HEK293 (cell line): ENCODE results near the gene SPRR2B.

Source experiments
- CTCF ChIA-PET: fragments of 350-600 bp; formaldehyde crosslinking; extraction: SDS; loops from one replicate; lab custom pipeline; 2021; ENCODE audit warnings: antibody characterized with exemption; lab: Yijun Ruan, JAX
- POLR2A ChIA-PET: fragments of 300-600 bp; formaldehyde crosslinking; extraction: SDS; loops from one replicate; lab custom pipeline; 2020; ENCODE audit warnings: antibody characterized with exemption, inconsistent platforms; lab: Yijun Ruan, JAX
- H3K27ac ChIP-seq: fragments of 200-500 bp; sonication (Bioruptor generic); 2 replicates; pipeline ENCODE4 v1.5.1; 2014; ENCODE audit warnings: low read depth, low read length, control low read depth, inconsistent platforms; ENCODE audit errors: extremely low read depth
- H3K36me3 ChIP-seq, 2 experiments: fragments of 200-500 bp in 1 of 2; sonication (Bioruptor generic) in 1 of 2; 1 replicate in 1 of 2; 2 replicates in 1 of 2; pipeline ENCODE4 v1.5.1; 2014 to 2017; ENCODE audit warnings: inconsistent platforms in 2 of 2, low read length in 2 of 2; ENCODE audit not compliant: control insufficient read depth in 2 of 2, insufficient read depth in 1 of 2
- H3K4me1 ChIP-seq: fragments of 200-500 bp; sonication (Bioruptor generic); 2 replicates; pipeline ENCODE4 v1.5.1; 2014; ENCODE audit warnings: mild to moderate bottlenecking, low read length, inconsistent platforms; ENCODE audit not compliant: control insufficient read depth, insufficient read depth
- H3K4me3 ChIP-seq: 2 replicates; pipeline ENCODE4 v1.5.1; 2011; ENCODE audit warnings: low read depth, mild to moderate bottlenecking, control low read depth, low read length, moderate library complexity
- H3K9me3 ChIP-seq: fragments of 200-500 bp; sonication (Bioruptor generic); 2 replicates; pipeline ENCODE4 v1.5.1; 2014; ENCODE audit warnings: low read depth, low read length, inconsistent platforms; ENCODE audit not compliant: control insufficient read depth, insufficient read depth
- FEZF1 ChIP-seq: fragments of 450-650 bp; formaldehyde crosslinking; IDR thresholded peaks from 2 replicates; pipeline ENCODE4 v1.5.1; 2016; ENCODE audit warnings: missing biosample characterization, missing genetic modification characterization
- GLIS1 ChIP-seq: fragments of 450-650 bp; formaldehyde crosslinking; IDR thresholded peaks from 2 replicates; pipeline ENCODE4 v1.5.1; 2016; ENCODE audit warnings: missing biosample characterization, missing genetic modification characterization
- HOXC10 ChIP-seq: sonication (generic); formaldehyde crosslinking; IDR thresholded peaks from 2 replicates; pipeline ENCODE4 v1.8.1; 2023; ENCODE audit warnings: mild to moderate bottlenecking, missing genetic modification reagents
- KLF7 ChIP-seq: fragments of 450-650 bp; formaldehyde crosslinking; IDR thresholded peaks from 2 replicates; pipeline ENCODE4 v1.5.1; 2016; ENCODE audit warnings: missing biosample characterization, missing genetic modification characterization, borderline replicate concordance
- ZBTB21 ChIP-seq: fragments of 450-650 bp; formaldehyde crosslinking; IDR thresholded peaks from 2 replicates; pipeline ENCODE4 v1.5.1; 2017; ENCODE audit warnings: missing biosample characterization, missing genetic modification characterization
- ZBTB48 ChIP-seq: fragments of 450-650 bp; formaldehyde crosslinking; IDR thresholded peaks from 2 replicates; pipeline ENCODE4 v1.5.1; 2016; ENCODE audit warnings: missing biosample characterization, missing genetic modification characterization
- ZFHX2 ChIP-seq: fragments of 450-650 bp; formaldehyde crosslinking; conservative IDR thresholded peaks from 2 replicates; pipeline ENCODE4 v1.5.1; 2016; ENCODE audit warnings: missing biosample characterization, missing genetic modification characterization
- ZNF10 ChIP-seq: fragments of 450-650 bp; formaldehyde crosslinking; IDR thresholded peaks from 2 replicates; pipeline ENCODE4 v1.5.1; 2017; ENCODE audit warnings: missing biosample characterization, missing genetic modification characterization
- ZNF114 ChIP-seq: fragments of 450-650 bp; formaldehyde crosslinking; IDR thresholded peaks from 2 replicates; pipeline ENCODE4 v1.5.0; 2017; ENCODE audit warnings: missing biosample characterization, missing genetic modification characterization
- ZNF157 ChIP-seq: fragments of 450-650 bp; formaldehyde crosslinking; IDR thresholded peaks from 2 replicates; pipeline ENCODE4 v1.5.1; 2016; ENCODE audit warnings: missing biosample characterization, missing genetic modification characterization
- ZNF19 ChIP-seq: fragments of 450-650 bp; formaldehyde crosslinking; IDR thresholded peaks from 2 replicates; pipeline ENCODE4; 2016; ENCODE audit warnings: missing biosample characterization, missing genetic modification characterization, low read depth
- ZNF350 ChIP-seq: fragments of 450-650 bp; formaldehyde crosslinking; IDR thresholded peaks from 2 replicates; pipeline ENCODE4 v1.5.0; 2017; ENCODE audit warnings: missing biosample characterization, mild to moderate bottlenecking, missing genetic modification characterization
- ZNF473 ChIP-seq: fragments of 450-650 bp; formaldehyde crosslinking; IDR thresholded peaks from 2 replicates; pipeline ENCODE4 v1.5.1; 2017; ENCODE audit warnings: missing biosample characterization, missing genetic modification characterization
- ZNF530 ChIP-seq: fragments of 450-650 bp; formaldehyde crosslinking; IDR thresholded peaks from 2 replicates; pipeline ENCODE4 v1.5.1; 2016; ENCODE audit warnings: low read depth, missing biosample characterization, missing genetic modification characterization
- ZNF555 ChIP-seq: fragments of 450-650 bp; formaldehyde crosslinking; conservative IDR thresholded peaks from 2 replicates; pipeline ENCODE4 v1.5.1; 2017; ENCODE audit warnings: missing biosample characterization, mild to moderate bottlenecking, missing genetic modification characterization, inconsistent platforms
- ZNF621 ChIP-seq: fragments of 450-650 bp; formaldehyde crosslinking; IDR thresholded peaks from 2 replicates; pipeline ENCODE4 v1.5.1; 2017; ENCODE audit warnings: missing biosample characterization, missing genetic modification characterization
- ZNF660 ChIP-seq: fragments of 450-650 bp; IDR thresholded peaks from 2 replicates; pipeline ENCODE4 v1.5.1; 2018; ENCODE audit warnings: missing biosample characterization, mild to moderate bottlenecking, missing genetic modification characterization
- ZNF701 ChIP-seq: fragments of 450-650 bp; formaldehyde crosslinking; IDR thresholded peaks from 2 replicates; pipeline ENCODE4 v1.5.1; 2016; ENCODE audit warnings: missing biosample characterization, missing genetic modification characterization
- ZNF768 ChIP-seq: fragments of 450-650 bp; formaldehyde crosslinking; IDR thresholded peaks from 2 replicates; pipeline ENCODE4 v1.5.1; 2018; ENCODE audit warnings: missing biosample characterization, mild to moderate bottlenecking, missing genetic modification characterization
- ZNF791 ChIP-seq: fragments of 450-650 bp; formaldehyde crosslinking; IDR thresholded peaks from 2 replicates; pipeline ENCODE4 v1.5.1; 2016; ENCODE audit warnings: missing biosample characterization, missing genetic modification characterization
- TF ChIP-seq, protein P1 (sequence below): fragments of 450-650 bp; formaldehyde crosslinking; IDR thresholded peaks from 2 replicates; pipeline ENCODE4 v1.5.1; 2016; ENCODE audit warnings: missing biosample characterization, missing genetic modification characterization
- TF ChIP-seq, protein P2 (sequence below): fragments of 450-650 bp; formaldehyde crosslinking; IDR thresholded peaks from 2 replicates; pipeline ENCODE4 v1.5.1; 2016; ENCODE audit warnings: missing biosample characterization, missing genetic modification characterization
- TF ChIP-seq, protein P3 (sequence below): fragments of 450-650 bp; formaldehyde crosslinking; conservative IDR thresholded peaks from 2 replicates; pipeline ENCODE4 v1.5.1; 2016; ENCODE audit warnings: low read depth, missing biosample characterization, missing genetic modification characterization
- TF ChIP-seq, protein P4 (sequence below): fragments of 450-650 bp; formaldehyde crosslinking; IDR thresholded peaks from 2 replicates; pipeline ENCODE4 v1.5.1; 2016; ENCODE audit warnings: missing biosample characterization, missing genetic modification characterization
- TF ChIP-seq, protein P5 (sequence below): fragments of 450-650 bp; formaldehyde crosslinking; IDR thresholded peaks from 2 replicates; pipeline ENCODE4 v1.5.1; 2016; ENCODE audit warnings: missing biosample characterization, missing genetic modification characterization
- TF ChIP-seq, protein P6 (sequence below): sonication (generic); formaldehyde crosslinking; IDR thresholded peaks from 2 replicates; pipeline ENCODE4 v1.8.1; 2022; ENCODE audit warnings: mild to moderate bottlenecking, moderate library complexity, missing genetic modification reagents
- TF ChIP-seq, protein P7 (sequence below): fragments of 450-650 bp; formaldehyde crosslinking; IDR thresholded peaks from 2 replicates; pipeline ENCODE4 v1.5.1; 2016; ENCODE audit warnings: missing biosample characterization, missing genetic modification characterization

SPRR2B gene

DNA sequence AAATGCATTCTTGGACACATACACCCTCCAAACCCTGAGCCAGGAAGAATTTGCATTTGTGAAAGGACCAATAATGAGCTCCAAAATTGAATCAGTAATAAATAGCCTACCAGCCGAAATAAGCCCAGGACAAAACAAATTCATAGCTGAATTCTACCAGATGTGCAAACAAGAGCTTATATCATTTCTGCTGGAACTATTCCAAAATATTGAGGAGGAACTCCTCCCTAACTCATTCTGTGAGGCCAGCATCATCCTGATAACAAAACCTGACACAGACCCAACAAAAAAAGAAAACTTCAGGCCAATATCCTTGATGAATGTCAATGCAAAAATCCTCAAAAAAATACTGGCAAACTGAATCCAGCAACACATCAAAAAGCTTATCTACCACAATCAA, 16.2 kb upstream of the SPRR2B start:
- POLR2A ChIA-PET: no interaction called here
- TF ChIP-seq ZNF473: no peak
- no peak for TF ChIP-seq ZBTB48
- TF ChIP-seq ZNF768 (tag by site-specific recombination): no peak
- no peak for TF ChIP-seq ZNF621 (tag by site-specific recombination)
- no peak for TF ChIP-seq KLF7 (tag by site-specific recombination)
- TF ChIP-seq, protein P1, sequence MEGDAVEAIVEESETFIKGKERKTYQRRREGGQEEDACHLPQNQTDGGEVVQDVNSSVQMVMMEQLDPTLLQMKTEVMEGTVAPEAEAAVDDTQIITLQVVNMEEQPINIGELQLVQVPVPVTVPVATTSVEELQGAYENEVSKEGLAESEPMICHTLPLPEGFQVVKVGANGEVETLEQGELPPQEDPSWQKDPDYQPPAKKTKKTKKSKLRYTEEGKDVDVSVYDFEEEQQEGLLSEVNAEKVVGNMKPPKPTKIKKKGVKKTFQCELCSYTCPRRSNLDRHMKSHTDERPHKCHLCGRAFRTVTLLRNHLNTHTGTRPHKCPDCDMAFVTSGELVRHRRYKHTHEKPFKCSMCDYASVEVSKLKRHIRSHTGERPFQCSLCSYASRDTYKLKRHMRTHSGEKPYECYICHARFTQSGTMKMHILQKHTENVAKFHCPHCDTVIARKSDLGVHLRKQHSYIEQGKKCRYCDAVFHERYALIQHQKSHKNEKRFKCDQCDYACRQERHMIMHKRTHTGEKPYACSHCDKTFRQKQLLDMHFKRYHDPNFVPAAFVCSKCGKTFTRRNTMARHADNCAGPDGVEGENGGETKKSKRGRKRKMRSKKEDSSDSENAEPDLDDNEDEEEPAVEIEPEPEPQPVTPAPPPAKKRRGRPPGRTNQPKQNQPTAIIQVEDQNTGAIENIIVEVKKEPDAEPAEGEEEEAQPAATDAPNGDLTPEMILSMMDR: no peak
- TF ChIP-seq ZNF660 (tag by site-specific recombination): no peak
- TF ChIP-seq ZNF555 (tag by site-specific recombination): no peak
- no peak for TF ChIP-seq ZNF114 (tag by site-specific recombination)
- TF ChIP-seq ZNF701: no peak
- TF ChIP-seq GLIS1 (tag by site-specific recombination): no peak
- TF ChIP-seq ZNF530 (tag by site-specific recombination): no peak
- TF ChIP-seq, protein P2, sequence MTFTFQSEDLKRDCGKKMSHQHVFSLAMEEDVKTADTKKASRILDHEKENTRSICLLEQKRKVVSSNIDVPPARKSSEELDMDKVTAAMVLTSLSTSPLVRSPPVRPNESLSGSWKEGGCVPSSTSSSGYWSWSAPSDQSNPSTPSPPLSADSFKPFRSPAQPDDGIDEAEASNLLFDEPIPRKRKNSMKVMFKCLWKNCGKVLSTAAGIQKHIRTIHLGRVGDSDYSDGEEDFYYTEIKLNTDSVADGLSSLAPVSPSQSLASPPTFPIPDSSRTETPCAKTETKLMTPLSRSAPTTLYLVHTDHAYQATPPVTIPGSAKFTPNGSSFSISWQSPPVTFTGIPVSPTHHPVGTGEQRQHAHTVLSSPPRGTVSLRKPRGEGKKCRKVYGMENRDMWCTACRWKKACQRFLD: no peak
- no peak for TF ChIP-seq ZNF157 (tag by site-specific recombination)
- no peak for TF ChIP-seq ZNF19 (tag by site-specific recombination)
- TF ChIP-seq ZNF791 (tag by site-specific recombination): no peak
- TF ChIP-seq, protein P3, sequence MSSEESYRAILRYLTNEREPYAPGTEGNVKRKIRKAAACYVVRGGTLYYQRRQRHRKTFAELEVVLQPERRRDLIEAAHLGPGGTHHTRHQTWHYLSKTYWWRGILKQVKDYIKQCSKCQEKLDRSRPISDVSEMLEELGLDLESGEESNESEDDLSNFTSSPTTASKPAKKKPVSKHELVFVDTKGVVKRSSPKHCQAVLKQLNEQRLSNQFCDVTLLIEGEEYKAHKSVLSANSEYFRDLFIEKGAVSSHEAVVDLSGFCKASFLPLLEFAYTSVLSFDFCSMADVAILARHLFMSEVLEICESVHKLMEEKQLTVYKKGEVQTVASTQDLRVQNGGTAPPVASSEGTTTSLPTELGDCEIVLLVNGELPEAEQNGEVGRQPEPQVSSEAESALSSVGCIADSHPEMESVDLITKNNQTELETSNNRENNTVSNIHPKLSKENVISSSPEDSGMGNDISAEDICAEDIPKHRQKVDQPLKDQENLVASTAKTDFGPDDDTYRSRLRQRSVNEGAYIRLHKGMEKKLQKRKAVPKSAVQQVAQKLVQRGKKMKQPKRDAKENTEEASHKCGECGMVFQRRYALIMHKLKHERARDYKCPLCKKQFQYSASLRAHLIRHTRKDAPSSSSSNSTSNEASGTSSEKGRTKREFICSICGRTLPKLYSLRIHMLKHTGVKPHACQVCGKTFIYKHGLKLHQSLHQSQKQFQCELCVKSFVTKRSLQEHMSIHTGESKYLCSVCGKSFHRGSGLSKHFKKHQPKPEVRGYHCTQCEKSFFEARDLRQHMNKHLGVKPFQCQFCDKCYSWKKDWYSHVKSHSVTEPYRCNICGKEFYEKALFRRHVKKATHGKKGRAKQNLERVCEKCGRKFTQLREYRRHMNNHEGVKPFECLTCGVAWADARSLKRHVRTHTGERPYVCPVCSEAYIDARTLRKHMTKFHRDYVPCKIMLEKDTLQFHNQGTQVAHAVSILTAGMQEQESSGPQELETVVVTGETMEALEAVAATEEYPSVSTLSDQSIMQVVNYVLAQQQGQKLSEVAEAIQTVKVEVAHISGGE (tag by site-specific recombination): no peak
- TF ChIP-seq, protein P4, sequence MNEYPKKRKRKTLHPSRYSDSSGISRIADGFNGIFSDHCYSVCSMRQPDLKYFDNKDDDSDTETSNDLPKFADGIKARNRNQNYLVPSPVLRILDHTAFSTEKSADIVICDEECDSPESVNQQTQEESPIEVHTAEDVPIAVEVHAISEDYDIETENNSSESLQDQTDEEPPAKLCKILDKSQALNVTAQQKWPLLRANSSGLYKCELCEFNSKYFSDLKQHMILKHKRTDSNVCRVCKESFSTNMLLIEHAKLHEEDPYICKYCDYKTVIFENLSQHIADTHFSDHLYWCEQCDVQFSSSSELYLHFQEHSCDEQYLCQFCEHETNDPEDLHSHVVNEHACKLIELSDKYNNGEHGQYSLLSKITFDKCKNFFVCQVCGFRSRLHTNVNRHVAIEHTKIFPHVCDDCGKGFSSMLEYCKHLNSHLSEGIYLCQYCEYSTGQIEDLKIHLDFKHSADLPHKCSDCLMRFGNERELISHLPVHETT (tag by site-specific recombination): no peak
- TF ChIP-seq FEZF1 (tag by site-specific recombination): no peak
- TF ChIP-seq ZFHX2: no peak
- no peak overlapping the region for H3K4me3 ChIP-seq
- H3K36me3 ChIP-seq: no peaks in the 10 kb centered on the region
- H3K4me1 ChIP-seq: no peaks in the 10 kb centered on the region
- H3K9me3 ChIP-seq: no peaks in the 10 kb centered on the region
- no peak overlapping the region for H3K27ac ChIP-seq
- CTCF ChIA-PET: no interaction called here

DNA sequence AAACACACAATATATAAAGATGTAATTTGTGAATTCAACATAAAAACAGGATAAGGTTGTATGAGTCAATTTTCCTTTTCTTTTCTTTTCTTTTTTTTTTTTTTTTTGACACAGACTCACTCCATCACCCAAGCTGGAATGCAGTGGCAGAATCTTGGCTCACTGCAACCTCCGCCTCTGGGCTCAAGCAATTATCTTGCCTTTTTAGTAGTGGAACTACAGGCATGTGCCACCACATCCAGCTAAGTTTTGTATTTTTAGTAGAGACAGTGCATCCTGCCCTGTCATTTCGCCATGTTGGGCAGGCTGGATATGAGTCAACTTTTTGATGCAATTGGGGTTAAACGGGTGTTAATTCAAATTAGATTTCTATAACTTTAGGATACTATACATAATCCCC, 10.3 kb upstream of the SPRR2B start:
- Histone ChIP-seq H3K9me3 (no peaks in the 10 kb centered on the region; the same call in 1 of the 2 replicates), H3K36me3 (no peaks in the 10 kb centered on the region), H3K27ac (no peak overlapping the region), H3K4me3 (no peak overlapping the region), H3K4me1 (no peaks in the 10 kb centered on the region)
- ChIA-PET POLR2A (no interaction called here), CTCF (interaction anchor here (1.2 kb wide), 1 partner anchor 26 kb away, joined by 3 read pairs; no protein-coding TSS in a partner anchor)
- TF ChIP-seq, protein P5, sequence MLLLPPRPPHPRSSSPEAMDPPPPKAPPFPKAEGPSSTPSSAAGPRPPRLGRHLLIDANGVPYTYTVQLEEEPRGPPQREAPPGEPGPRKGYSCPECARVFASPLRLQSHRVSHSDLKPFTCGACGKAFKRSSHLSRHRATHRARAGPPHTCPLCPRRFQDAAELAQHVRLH (tag by site-specific recombination): no peak
- TF ChIP-seq ZNF350 (tag by site-specific recombination) (no peak), ZNF768 (tag by site-specific recombination) (no peak), ZBTB21 (tag by site-specific recombination) (no peak), HOXC10 (CRISPR knock-in tag) (no peak), ZFHX2 (no peak), ZNF10 (tag by site-specific recombination) (no peak)
- TF ChIP-seq, protein P6, sequence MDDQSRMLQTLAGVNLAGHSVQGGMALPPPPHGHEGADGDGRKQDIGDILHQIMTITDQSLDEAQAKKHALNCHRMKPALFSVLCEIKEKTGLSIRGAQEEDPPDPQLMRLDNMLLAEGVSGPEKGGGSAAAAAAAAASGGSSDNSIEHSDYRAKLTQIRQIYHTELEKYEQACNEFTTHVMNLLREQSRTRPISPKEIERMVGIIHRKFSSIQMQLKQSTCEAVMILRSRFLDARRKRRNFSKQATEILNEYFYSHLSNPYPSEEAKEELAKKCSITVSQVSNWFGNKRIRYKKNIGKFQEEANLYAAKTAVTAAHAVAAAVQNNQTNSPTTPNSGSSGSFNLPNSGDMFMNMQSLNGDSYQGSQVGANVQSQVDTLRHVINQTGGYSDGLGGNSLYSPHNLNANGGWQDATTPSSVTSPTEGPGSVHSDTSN: no peak
- TF ChIP-seq, protein P7, sequence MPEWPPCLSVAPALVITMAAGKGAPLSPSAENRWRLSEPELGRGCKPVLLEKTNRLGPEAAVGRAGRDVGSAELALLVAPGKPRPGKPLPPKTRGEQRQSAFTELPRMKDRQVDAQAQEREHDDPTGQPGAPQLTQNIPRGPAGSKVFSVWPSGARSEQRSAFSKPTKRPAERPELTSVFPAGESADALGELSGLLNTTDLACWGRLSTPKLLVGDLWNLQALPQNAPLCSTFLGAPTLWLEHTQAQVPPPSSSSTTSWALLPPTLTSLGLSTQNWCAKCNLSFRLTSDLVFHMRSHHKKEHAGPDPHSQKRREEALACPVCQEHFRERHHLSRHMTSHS (tag by site-specific recombination): no peak
